Pons (tissue), 1 donor: ENCODE results near the gene MEG3.

Source experiments
- DNase-seq: peaks from one replicate; pipeline ENCODE4 v3.0.0-alpha.2; 2016; ENCODE audit warnings: low spot score

The MEG3 gene

DNA sequence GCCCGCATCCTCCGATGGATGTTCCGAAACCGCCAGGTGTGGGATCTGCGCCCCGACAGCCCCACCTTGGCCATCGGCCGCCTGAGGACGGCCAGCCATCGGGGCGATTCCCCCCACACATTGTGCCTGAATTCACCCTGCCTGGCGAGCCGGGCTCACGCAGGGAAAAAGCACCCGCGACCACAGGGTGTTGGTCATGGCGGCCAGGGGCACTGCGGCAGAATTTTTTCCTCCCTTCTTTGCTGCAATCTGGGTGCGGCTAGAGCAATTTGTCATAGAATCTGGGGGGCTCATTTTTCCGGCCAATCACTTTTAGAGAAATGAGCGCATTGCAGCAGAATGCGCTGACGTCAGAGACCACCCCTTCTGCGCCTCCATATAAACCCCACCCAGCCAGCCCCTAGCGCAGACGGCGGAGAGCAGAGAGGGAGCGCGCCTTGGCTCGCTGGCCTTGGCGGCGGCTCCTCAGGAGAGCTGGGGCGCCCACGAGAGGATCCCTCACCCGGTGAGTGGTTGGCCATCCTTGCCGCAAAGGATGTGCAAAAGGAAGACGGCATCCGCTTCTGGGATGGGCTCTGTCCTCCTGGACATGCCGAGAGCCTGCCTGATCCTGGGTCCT is at the start of gene MEG3:
TSS of gene MEG3 (plus strand) at position 406 of the 619 bp plus-strand sequence.
- no peak for DNase-seq

DNA sequence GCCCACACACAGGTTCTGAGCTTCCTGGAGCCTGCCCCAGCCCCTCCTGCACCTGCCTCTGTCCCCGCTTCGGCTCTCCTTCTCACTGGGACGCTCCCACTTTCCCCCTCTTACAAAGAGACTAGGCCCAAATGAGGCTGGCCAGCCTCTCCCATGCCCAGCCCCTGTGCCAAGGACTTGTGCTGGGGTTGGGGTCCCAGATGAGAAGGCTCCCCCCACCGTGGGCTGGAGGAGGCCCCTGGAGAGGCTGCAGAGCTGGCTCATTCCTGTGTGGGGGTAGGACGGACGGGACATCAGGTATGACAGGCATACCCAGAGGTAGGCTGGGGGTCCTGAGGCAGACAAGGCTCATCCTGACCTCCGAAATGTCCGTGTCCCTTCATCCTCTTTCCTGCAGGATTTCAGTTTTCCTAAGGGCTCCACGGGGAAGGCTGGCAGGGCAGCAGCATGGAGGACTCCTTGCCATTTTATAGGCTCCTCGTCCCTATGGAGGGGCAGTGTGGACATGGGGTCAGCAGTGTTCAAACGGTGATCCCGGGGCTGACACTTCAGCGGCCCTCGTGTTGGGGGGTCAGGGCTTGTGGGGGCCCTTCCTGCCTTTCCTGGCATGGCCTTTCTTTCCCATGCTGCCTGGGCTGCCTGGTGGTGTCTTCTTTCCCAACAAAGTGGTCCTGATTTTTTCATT is 49.1 kb upstream of the MEG3 start:
- DNase-seq, result no peak

DNA sequence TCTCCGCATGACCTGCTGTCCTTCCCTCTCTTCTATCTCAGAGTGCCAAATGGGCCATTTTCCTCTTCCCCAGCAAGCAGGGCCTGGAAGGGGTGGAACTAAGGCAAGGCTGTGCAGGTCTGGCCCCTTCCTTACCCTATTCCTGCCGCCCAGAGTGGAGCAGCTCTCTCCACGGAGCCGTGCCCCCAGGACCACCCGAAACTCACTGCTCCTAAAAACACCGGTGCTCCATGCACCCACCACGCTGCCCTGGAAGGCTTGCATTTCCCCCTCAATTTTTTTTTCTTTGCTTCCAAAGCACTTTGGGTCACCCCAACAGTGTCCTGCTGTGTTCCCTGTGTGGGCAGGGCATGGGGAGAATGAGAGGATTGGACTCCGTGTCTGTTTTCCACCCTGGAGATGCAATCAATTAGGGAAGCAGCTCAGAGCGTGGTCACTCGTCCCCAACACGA is 48.5 kb upstream of the MEG3 start:
- no peak for DNase-seq

DNA sequence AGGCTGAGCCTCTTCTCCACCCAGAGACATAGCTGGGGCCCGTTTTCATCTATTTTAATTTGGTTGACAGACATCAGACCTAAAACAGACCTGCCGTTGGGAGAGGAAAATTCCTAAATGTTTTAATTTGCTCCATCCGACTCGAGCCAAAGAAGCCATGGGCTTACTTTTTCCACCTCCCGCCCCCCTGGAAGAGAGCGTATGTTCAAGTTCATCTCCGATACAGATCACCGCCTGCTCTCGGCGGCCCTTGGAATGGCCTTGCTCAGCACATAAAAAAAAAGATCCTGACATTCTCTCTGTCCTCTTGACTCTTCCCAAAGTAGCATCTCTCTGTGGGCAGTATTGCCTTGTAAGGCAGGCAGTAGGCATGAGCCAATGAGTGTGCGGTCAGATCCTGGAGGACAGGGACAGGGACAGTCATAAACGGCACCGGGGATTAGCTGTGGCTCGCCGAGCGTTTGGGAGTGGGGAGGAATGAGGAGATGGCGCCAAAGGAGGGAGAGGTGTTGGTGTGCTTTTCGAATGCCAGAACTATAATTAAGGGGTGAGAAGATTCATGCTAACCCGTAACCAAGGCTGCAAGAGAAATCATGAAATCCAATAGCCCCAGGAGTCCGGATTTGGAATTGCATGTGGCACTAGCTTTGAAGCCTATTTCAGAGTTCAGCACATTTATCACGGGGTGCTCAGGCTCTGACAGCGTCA is 47.9 kb upstream of the MEG3 start:
- no peak for DNase-seq

DNA sequence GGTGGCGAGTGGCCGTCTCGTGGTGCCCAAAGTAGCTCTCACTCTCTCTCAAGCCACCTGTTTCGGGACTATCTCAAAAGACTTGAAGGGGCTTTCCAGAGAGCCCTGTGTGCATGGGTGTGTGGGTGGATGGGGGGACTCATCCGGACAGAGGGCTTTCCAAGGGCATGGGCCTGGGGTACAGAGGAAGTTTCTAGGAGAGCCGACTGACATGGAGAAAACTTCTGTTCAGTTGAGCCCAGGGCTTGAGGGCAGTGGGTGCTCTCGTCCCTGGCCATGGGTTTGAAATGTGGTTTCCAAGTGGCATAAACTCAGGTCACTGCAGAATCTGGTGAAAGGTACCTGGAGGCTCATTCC is 47.4 kb upstream of the MEG3 start:
- DNase-seq, result no peak

DNA sequence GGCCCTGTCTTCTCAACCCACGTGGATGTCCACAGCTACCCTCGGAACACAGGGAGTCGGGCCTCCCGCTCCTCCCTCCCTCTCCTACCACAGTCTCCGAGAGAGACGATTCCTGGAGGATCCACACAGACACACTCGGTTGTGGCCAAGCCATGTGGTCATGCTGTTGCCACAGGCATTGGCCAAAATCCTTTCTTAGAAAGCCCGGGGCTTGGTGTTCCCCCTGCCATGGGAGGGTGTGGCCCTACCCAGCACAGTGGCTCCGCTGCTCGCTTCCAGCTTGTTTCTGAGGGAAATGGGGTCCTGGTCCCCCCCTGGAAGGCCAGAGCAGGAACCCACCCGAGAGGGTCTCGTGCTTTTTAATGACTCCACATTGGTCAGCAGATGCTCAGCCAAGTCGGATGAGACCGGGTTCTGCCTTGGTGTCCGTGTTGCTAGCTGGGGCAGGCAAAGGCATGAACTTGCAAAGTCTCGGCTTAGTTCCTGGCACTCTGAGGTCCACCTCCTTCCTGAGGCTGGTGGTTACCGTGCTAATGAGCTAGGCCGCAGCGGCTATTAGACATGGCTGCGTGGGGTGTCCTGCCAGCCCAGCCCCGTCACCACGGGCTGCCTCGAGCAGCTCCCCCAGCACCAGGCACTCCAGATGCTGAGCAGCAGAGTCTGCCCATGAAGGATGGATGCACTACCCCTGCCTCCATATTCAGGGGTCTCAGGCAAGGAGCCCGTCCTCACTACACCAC is 46.8 kb upstream of the MEG3 start:
- DNase-seq, result no peak

DNA sequence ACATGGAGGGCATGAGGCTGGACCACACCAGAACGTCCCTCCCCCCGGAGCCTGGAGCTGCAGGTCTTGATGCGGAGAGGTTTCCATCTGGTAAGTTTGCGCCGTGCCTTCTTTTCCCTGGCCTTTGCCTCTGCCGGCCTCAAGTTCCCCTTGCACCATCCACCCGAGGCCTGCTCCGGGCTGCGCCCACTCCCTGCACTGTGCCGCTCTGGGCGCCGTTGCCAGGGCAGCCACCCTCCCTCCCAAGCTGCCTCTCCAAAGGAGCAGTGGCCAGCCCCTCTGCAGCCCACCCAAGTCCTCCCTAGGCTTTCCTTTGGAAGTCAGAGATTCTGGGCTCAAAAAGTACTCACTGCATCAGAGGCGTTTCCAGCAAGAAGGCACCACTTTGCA is 46.2 kb upstream of the MEG3 start:
- DNase-seq, result no peak

DNA sequence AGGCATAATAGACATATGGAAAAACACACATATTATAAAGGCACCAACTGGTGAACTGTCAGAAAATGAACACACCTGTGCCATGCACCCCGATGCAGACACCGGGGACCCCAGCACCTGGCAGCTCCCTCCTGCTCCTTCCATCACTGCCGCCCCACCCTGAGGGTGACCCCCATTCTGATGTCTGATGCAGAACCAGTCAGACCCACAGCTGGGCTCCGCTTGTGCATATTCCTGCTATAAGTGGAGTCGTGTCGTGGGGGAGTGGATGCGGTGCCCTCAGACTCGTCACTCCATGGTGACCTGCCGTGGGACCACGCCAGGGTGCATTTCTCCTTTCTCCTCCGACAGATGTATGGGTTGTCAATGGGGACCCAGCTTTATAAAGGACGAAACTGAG is 45.7 kb upstream of the MEG3 start:
- DNase-seq, result no peak

DNA sequence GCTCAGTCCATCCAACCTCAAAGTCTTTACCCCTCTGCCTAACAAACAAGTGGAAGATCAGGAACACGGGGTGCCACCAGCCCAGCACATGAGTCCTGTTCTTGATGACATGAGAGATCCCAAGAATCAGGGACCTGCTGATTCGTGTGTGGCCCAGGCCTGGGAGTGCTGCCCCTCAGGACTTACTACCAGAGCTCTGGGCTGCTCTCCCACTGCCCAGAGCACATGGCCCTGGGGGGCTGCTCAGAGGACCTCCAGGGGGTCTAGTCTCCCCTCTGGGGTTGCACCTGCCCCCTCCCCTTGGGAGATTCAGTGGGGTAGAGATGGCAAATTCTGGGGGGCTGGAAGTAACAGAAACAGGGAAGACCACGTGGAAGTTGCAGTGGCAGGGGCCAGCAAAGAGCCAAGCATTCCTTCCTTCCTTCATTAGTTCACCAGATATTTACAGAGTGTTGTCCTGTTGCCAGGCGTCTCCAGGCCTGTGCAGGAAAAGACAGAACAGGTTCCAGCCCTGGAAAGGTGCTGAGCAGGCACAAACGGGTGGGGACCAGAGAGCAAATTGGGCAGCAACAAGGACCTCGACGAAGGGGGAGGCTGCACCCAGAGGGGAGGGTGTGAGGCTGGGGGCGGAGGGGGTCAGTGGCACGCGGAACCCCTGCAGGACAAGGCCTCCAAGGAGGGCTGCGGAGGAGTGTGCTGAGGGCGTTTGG is 45.1 kb upstream of the MEG3 start:
- no peak for DNase-seq

DNA sequence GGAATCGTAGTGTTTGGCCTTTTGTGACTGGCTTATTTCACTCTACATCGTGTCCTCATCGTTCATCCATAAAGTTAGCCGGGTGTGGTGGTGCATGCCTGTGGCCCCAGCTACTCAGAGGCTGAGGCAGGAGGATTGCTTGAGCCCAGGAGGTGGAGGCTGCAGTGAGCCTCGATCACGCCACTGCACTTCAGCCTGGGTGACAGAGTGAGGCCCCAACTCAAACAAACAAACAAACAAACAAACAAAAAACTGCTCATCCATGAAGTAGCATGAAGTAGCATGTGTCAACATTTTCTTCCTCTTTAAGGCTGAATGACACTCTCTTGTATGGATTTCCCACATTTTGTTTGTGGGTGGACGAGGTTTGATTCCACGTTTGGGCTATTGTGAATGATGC is 44.0 kb upstream of the MEG3 start:
- no peak for DNase-seq

DNA sequence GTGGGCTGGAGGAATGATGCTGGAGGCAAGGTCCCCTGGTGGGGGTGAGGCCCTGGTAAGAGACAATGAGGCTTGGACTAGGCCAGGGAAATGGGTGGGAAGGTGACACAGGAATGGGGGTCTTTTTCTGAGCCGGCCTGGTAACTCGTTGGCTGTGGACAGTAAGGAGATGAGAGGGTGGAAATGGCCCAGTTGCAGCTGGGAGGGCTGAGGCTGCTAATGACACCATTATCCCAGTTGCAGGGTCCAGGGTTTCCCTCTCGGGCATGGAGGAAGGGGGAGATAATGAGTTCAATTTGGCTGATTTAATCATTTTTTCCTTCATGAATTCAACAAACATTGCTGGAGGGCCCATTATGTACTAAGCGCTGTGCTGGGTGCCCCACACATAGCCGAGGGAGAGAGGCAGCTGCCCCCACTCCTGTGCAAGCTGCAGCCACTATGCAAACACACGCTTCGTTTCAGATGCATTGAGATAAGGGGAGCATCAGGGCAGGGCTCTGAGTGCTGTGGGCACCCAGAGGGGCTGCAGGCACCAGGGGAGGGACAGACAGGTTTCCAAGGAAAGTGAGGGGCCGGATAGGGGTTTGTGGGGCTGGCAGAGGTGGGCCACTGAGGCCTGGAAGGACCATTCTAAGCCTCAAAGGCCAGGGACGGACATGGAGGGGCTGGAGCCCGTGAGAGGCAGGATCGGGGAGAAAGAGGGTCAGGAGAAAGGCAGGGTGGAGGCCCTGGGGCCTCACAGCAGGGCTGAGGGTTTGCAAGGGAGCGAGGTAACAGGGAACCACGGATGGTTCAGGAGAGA is 43.2 kb upstream of the MEG3 start:
- DNase-seq, result no peak

DNA sequence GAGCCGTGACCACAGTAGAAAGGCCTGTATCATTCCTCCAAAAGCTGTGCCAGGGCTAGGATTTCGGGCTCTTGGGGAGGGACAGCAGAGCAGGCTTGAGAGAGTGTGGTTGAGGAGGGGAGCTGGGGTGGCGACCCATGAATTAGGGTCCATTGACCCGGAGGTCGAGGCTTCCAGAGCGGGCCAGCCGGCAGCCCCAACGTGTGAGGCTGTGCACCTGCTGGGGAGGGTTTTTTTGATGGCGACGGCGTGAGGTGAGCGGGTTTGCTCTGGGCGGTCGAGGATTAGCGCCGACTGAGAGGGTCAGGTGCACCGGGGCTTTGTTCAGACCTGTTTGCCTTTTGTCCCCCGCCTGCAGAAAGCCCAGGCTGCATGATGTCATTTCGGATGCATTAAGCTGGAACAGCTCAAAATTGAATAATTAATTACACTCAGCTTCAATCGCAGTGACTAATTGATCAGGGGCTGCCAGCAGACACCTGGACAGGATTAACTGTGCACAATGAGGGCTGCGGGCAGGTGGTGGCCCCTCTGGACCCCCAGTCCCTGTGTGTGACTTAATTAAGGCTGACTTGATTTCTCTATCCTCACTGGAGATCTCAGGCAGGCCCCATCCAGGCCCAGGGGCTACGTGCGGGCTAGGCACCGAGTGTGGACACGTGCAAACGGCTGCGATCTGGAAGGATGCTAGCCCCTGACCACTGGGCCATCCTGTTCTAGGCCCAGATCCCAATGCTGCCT is 42.1 kb upstream of the MEG3 start:
- no peak for DNase-seq

DNA sequence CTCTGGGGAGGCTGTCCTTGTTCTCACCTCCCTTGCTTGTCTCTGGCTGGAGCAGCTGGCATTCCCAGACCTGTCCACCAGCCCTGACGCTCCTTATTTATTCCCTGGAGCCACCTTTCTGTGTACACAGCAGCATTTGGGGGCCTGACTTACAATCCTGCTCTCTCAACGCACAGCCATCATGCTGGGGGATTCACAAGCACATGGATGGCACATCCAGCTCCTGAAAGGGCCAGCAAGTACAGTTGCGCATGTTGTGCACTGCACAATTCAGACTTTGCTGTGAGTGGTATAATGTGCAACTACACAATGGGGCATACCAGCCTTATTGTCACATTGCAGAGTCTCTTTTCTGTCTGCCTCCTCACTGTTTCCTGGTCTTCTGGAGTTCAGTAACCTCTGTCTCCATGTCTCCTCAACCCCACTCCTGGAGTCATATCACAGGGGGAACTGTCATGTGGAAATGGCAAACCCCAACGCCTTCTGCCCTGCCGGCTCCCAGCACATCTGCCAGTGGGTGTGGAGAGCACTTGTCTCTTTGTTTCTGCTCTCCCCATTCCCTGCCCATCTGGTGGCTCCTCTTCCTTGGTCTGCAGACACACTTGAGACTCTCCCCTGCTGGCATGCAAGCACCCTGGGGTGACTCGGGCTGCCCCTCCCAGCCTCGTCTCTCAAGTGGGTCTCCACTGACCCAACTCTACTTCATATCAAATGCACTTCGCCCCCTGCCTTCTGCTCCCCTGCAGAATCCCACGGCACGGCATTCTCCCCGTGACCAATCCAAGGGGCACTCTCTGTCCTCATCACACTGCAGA is 41.2 kb upstream of the MEG3 start:
- DNase-seq, result no peak

DNA sequence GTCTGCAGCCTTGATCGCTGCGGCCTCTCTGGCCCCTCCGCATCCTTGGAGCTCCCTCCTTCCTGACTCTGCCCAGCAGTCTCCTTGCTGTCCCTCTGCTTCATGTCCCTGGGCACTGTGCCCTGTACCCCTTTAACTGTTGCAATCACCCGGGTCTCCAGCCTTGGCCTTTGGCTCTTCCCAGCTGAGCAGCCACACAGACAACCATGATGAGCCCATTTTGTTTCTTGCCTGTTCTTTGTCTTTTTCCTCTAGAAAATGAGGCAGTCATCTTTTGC is 40.6 kb upstream of the MEG3 start:
- DNase-seq, result no peak

DNA sequence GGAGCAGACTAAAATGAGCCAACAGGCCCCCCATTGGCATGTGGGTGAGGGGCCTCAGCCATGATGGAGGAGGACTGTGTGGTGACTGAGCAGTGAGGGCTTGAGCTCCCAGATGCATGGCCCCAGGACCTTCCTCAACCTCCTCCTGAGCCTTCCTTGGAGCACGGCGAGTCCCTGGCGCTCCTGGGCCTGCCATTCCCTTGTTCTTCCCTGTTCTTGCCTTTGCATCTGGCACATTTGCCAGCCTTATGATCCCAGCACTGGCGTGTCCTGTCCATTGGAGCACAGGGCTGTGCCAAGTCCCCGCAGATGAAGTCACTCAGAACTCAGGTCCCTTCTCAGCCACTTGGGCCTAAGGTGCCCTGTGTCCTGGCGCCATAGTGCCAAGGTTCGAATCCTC is 40.3 kb upstream of the MEG3 start:
- no peak for DNase-seq

DNA sequence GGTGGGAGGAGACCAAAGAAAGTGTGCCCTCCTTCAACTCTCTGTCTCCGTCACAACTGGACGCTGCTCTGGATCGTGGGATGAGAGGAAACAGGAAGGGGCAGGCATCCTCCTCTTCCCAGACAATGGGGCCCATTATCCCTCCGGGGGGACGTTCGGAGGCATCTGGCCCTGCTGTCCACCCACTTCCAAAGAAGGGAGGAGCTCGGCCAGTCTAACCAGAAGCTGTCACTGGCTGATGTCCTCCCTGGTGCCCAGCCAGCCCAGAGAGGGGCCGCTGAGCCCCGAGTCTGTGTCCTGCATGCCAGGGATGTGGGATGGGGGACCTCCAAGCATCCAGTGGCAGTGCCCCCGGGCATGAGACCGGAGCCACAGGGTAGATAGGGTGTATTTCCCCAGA is 39.8 kb upstream of the MEG3 start:
- DNase-seq, result peak; percentile 73

DNA sequence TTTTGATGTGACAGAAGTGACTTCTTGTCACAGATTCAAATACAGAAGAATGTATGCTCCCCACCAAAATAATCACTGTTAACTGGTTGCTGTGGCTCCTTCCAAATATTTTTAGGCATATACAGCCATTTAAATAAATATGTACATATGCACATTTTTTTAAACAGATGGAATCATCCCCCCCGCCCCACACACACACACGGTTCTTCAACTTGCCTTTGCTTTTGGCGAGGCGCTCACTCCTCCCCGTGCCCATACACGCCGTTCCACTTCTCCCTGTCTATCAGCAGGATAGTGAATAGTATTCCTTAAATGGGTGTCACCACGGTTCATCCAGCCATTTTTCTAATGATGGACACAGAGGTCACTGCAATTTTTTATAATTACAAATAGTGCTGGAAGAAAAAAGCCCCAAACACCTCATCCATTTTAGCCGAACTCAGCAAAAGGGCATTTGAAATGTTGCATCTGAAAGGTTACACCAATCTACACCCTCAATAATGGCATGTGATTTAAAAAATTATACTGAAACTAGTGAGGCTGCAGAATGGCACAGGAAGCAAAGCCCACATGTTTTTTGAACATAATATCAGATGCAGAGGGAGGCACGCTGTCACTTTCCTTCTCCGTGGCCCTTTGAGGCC is 39.2 kb upstream of the MEG3 start:
- DNase-seq, result no peak

DNA sequence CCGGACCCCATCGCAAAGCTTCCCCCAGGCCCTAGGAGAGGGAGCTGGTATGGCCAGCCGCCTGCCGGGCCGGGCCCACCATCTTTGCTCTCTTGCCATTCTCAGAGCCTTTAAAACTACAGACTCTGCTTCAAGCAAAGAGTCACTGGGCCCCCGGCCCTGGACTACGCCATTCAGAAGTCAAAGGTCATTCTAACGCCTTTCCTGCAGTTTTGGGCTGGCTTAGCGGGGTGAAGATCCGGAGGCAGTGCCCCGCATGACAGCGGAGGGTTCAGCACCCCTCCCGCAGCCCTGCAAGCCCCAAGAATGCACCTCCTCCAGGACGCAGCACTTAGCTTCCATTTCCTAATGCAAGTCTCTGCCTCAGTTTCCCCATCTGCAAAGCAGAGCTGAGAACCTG is 38.3 kb upstream of the MEG3 start:
- DNase-seq, result no peak

DNA sequence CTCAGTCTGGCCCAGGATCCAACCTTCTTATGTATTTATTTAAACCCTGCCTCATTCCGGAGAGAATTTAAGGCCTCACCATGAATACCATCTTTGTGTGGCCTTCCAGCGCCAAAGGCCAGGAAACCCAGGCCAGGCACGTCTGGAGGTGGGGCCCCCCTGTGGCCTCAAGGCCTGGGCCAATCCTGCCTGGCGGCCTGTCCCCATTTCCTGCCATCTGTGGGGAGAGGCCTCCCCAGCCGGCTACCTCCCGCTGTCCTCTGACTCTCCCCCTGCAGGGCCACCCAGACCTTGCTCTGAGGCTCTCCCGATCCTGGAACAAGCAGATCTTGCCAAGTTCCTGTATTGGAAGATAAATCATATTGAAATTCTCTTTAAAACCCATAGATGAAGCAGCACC is 37.4 kb upstream of the MEG3 start:
- no peak for DNase-seq

DNA sequence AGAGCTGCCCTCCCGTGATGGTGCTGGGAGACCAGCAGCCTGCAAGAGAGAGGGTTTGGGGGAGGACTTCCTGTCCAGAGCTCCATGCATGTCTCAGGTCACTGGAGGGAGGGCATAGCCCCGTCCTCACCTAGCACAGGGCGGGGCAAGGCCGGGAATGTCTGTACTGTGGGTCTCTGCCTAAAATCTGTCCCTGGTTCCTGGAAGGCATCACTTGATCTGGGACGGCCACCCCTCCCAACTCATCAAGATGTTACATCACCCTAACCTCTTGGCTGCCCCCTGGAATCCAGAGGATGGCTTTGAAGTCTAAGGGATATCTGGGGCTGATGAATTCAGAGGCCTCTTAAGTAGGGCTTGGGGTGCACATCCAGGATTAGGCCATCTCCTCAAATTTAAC is 37.0 kb upstream of the MEG3 start:
- no peak for DNase-seq
